ENCODE measurements around the gene SMPD3.
A peak's percentile ranks its signal among the peaks of the same experiment; 100 is the strongest.

The SMPD3 gene

DNA sequence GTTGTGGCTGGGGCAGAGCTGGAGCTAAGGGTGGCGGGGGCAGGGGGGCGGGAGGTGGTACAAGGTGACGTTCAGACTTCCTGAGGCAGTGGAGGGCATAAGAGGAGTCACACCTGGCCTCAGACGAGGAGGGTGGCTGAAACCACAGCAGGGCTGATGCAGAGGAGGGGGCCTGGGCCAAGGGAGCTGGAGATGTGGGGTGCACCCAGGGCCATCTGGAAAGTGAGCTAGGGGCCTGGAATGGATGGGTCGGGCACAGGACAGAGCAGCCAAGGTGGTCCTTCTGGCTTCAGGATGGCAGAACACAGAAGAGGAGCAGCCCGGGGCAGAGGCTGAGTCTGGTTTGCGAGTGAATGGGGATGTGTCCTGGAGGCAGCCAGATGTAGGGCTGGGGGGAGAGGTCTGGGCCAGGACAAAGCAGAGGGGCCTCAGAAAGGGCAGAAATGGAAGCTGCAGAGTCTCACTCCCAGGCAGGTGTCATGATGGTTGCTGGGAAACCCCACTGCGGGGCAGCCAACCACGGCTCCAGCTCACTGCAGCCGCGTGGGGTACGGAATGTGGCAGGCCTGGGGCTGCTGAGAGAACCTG is 79.9 kb downstream of the SMPD3 start:
- DNase-seq (no peak), ATAC-seq (replicated peaks) (no peak)
- H3K36me3 Mint-ChIP-seq (ENCODE audit: insufficient read depth) = peaks cover 10% of the 10 kb centered on the region
- H3K27ac Mint-ChIP-seq = peak overlapping the region; percentile 35 to 87
- H3K27me3 Mint-ChIP-seq = peaks cover 0 to 18% of the 10 kb centered on the region in 2 donors
- H3K4me3 Mint-ChIP-seq = peak overlapping the region; percentile 63 to 72
- no peaks in the 10 kb centered on the region for H3K9me3 Mint-ChIP-seq
- peaks cover 39 to 58% of the 10 kb centered on the region in 2 donors for H3K4me1 Mint-ChIP-seq (ENCODE audit: low read depth in 2 of 2)

DNA sequence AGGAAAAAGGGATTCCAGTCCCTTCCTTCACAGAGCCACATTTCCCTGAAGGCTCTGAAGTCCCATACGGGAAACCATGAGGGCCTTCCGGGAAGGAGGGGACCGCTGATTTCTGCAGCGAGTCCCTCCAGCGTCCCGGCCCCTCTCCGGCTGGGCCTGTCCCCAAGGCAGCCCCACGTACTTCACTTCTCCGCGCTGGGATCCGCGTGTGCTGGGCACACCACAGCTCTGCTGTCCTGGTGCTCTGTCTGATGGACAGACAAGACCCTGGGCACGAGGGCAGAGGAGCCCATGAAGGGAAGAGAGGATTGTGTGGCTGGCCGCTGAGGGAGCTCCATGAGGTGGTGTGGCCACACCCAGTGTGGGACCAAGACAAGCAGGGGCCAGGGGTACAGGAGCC is 80.4 kb downstream of the SMPD3 start:
- Mint-ChIP-seq H3K4me3 (peak overlapping the region; percentile 63 to 72), H3K9me3 (no peaks in the 10 kb centered on the region), H3K36me3 (ENCODE audit: insufficient read depth) (peaks cover 10% of the 10 kb centered on the region), H3K4me1 (ENCODE audit: low read depth in 2 of 2) (peaks cover 39 to 58% of the 10 kb centered on the region in 2 donors), H3K27me3 (peaks cover 0 to 18% of the 10 kb centered on the region in 2 donors), H3K27ac (peak overlapping the region in 1 of 2 donors; percentile 87)
- ATAC-seq (replicated peaks) (no peak), DNase-seq (no peak)

DNA sequence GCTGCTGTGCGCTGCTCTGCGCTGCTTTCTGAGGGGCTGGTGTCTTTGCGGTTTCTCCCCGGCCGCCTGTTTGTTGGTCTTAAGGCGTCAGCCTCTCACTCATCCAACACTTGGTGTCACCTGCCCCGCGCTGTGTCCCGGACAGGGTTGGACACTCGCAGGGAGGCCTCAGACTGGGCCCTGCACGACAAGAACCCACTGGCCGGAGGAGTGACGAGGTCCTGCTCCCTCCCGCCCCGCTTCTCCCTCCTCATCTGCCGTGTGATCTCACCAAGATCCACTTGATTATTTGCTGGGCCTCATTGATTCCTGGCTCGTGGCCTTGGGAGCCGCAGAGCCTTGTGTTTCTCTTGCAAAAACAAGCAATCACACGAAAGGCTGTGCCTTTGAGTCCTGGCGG is 80.9 kb downstream of the SMPD3 start:
- Mint-ChIP-seq H3K27me3 (peaks cover 0 to 18% of the 10 kb centered on the region in 2 donors), H3K9me3 (no peaks in the 10 kb centered on the region), H3K4me1 (ENCODE audit: low read depth in 2 of 2) (peaks cover 39 to 58% of the 10 kb centered on the region in 2 donors), H3K36me3 (ENCODE audit: insufficient read depth) (peaks cover 8% of the 10 kb centered on the region), H3K4me3 (no peak overlapping the region), H3K27ac (no peak overlapping the region)
- ATAC-seq (replicated peaks) (no peak), DNase-seq (no peak)

DNA sequence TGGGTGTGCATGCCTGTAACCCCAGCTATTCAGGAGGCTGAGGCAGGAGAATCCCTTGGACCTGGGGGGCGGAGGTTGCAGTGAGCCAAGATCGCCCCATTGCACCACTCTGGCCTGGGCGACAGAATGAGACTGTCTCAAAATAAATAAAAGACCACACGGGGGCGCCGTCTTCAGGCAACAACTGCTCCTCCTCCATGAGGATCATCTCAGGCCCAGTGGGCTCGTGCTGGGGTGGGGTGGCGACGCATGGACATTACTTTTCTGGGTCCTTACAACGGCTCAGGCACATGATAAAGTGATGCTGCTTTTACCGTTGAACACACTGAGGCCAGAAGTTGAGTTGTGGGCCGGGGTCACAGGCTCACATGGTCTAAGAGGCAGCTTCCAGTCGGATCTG is 81.3 kb downstream of the SMPD3 start:
- H3K36me3 Mint-ChIP-seq (ENCODE audit: insufficient read depth) = peaks cover 7% of the 10 kb centered on the region
- no peak for ATAC-seq (replicated peaks)
- peaks cover 0 to 18% of the 10 kb centered on the region in 2 donors for H3K27me3 Mint-ChIP-seq
- no peak overlapping the region for H3K4me3 Mint-ChIP-seq
- no peaks in the 10 kb centered on the region for H3K9me3 Mint-ChIP-seq
- peak; percentile 33 to 44 (median 44) for DNase-seq
- H3K27ac Mint-ChIP-seq = no peak overlapping the region
- H3K4me1 Mint-ChIP-seq (ENCODE audit: low read depth in 2 of 2) = peaks cover 39 to 58% of the 10 kb centered on the region in 2 donors

DNA sequence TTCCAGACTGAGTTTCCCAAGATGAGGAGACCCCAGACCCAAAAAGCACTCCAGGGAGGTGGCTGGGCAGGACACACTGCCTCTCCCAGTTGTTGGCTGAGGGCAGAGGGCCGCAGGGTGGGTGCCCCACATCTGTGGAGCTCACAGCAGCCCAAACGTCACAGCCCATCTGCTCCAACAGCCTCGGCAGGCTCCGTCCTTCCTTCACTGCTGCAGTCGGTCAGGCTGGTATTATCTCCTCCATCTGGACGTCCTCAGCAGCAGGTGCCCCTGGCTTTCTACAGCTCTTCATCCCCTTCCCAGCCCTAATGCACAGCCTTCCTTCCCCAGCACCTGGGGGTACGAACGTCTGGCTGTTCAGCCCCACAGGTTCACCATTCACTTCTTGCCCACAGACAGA is 82.2 kb downstream of the SMPD3 start:
- DNase-seq (no peak), ATAC-seq (replicated peaks) (no peak)
- Mint-ChIP-seq H3K9me3 (no peaks in the 10 kb centered on the region), H3K4me1 (ENCODE audit: low read depth in 2 of 2) (peaks cover 31 to 55% of the 10 kb centered on the region in 2 donors), H3K36me3 (ENCODE audit: insufficient read depth) (peaks cover 7% of the 10 kb centered on the region), H3K4me3 (no peak overlapping the region), H3K27ac (no peak overlapping the region), H3K27me3 (peaks cover 0 to 18% of the 10 kb centered on the region in 2 donors)

DNA sequence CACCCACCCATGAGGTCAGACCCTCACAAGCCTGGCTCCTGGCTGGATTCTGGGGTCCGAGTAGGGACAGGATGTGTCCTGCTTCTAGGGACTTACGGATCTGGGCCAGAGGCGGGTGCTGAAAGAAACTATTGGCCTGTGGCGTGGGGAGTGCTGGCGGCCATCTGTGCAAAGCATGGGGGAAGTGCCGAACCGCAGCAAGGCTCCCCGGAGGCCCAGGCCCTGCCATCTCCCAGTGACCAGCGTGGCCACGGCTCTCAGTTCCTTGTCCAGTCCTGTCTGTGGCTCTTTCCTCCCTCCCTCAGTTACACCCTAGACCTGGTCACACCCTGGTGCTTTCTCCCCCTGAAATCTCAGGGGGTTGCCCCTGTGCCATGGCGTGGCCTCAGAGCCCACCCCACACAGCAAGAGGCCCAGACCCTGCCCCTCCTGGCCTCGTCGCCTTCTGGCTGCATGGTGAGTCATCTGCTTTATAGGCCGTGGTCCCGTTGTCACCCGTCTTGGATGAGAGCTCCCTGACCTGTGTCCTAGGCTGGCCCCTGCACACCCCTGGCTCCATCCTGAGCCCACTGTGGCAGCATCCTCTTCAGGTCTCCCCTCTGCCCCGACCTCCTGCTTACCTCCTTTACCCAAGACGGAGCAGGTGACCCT is 83.0 kb downstream of the SMPD3 start:
- Mint-ChIP-seq H3K36me3 (ENCODE audit: insufficient read depth) (peaks cover 7% of the 10 kb centered on the region), H3K9me3 (no peaks in the 10 kb centered on the region), H3K27ac (no peak overlapping the region), H3K4me1 (ENCODE audit: low read depth in 2 of 2) (peaks cover 28 to 48% of the 10 kb centered on the region in 2 donors), H3K4me3 (no peak overlapping the region), H3K27me3 (peaks cover 0 to 18% of the 10 kb centered on the region in 2 donors)
- DNase-seq = no peak
- no peak for ATAC-seq (replicated peaks)

DNA sequence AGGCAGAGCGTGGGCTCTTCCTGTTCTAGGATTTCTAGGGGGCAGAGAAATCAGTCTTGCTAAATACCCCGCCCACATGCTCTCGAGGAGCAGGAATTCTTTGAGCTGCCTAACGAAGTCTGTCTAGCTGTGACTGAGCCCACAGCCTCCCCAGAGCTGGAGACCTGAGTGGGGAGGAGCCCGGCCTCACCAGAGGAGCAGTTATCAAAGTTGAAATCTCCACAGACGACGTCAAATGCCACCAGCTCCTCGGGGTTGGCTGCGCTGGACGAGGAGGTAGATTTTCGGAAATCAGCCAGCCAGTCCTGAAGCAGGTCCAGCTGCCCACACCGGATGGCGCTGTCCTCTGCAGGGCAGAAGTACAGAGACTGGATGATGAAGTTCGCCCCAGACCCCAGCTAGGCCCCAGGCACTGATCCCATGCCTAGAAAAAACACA is 83.7 kb downstream of the SMPD3 start:
- peaks cover 22 to 42% of the 10 kb centered on the region in 2 donors for H3K4me1 Mint-ChIP-seq (ENCODE audit: low read depth in 2 of 2)
- DNase-seq (no peak), ATAC-seq (replicated peaks) (peak; percentile 48)
- H3K27me3 Mint-ChIP-seq = peaks cover 0 to 18% of the 10 kb centered on the region in 2 donors
- H3K4me3 Mint-ChIP-seq = no peak overlapping the region
- H3K36me3 Mint-ChIP-seq (ENCODE audit: insufficient read depth) = peaks cover 3% of the 10 kb centered on the region
- peak overlapping the region in 1 of 2 donors; percentile 35 for H3K27ac Mint-ChIP-seq
- H3K9me3 Mint-ChIP-seq = no peaks in the 10 kb centered on the region

DNA sequence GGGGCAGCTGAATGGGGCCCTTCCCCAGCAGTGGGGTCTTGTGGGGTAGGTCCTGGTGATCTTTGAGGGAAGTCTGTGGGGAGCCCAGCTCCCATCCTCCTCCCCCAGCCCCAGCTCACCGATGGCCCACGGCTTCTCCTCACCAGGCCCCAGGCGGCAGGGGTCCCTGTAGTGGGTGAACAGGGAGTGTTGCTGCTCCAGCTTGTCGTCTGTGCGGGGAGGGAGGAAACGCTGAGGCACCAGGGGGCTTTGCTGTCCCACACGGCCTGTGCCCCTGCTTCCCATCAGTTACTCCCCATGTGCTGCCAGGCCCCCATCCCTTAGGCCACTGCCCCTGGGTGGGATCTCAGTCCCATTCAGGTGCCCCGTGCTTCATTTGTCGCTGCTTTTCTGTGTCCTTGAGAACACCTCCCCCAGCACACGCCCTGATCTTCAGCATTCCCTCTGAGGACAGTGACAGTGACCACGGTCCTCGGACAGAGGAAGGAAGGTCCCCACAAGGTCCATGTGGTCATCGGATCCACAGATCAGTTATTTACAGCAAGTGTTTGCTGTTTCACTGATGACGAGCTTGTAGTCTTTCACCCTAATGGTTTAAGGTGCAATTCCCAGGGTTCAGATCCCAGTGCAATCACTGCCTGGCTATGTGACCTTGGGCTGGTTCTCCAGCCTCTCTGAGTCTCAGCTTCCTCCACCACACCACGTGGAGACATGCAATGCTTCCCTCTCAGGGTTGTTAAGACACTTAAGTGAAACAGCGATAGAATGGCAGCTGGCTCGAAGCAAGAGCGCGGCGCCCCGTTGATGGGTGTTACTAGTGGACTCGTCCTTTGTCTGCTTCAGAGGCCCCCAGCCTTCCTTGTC is 84.4 kb downstream of the SMPD3 start:
- ATAC-seq (replicated peaks) (no peak), DNase-seq (no peak)
- Mint-ChIP-seq H3K36me3 (ENCODE audit: insufficient read depth) (peaks cover 3% of the 10 kb centered on the region), H3K27ac (peak overlapping the region in 1 of 2 donors; percentile 35), H3K4me1 (ENCODE audit: low read depth in 2 of 2) (peaks cover 15 to 36% of the 10 kb centered on the region in 2 donors), H3K4me3 (no peak overlapping the region), H3K27me3 (peaks cover 0 to 18% of the 10 kb centered on the region in 2 donors), H3K9me3 (no peaks in the 10 kb centered on the region)

DNA sequence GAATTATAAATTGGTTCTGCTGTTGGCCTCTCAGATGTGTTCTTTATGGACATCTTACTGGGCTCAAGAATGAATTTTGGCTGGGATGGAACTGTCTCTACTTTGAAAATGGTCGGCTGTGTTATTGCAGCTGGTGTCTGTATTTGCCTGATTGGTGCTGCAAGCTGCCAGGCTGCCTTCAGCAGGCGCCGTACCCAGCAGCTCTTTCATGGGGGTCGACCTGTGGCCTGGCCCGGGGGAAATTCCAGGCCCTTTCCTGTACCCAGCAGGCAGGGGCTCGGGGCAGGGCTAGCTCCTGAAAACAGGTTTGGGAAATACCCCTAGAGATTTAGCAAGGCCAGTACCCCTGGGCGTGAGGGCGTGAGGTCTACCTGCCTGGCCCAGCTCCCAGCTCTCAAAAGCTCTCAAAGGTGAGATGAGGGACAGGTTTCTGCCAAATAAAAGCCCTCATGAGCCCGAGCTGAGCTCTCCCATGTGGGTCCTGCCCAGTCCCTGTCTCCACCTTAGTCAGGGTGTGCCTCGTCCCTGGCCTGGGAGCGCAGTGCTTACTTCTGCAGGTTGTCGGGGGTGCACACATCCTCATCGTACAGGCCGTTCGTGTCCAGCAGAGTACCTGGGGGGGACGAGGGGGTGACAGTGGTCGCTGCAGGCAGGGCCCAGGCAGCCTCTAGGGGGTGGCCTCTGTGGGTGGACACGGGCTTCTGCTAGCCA is 85.2 kb downstream of the SMPD3 start:
- Mint-ChIP-seq H3K9me3 (no peaks in the 10 kb centered on the region), H3K4me3 (no peak overlapping the region), H3K27me3 (peaks cover 0 to 18% of the 10 kb centered on the region in 2 donors), H3K4me1 (ENCODE audit: low read depth in 2 of 2) (peaks cover 10 to 31% of the 10 kb centered on the region in 2 donors), H3K27ac (no peak overlapping the region), H3K36me3 (ENCODE audit: insufficient read depth) (peaks cover 3% of the 10 kb centered on the region)
- DNase-seq (no peak), ATAC-seq (replicated peaks) (no peak)

DNA sequence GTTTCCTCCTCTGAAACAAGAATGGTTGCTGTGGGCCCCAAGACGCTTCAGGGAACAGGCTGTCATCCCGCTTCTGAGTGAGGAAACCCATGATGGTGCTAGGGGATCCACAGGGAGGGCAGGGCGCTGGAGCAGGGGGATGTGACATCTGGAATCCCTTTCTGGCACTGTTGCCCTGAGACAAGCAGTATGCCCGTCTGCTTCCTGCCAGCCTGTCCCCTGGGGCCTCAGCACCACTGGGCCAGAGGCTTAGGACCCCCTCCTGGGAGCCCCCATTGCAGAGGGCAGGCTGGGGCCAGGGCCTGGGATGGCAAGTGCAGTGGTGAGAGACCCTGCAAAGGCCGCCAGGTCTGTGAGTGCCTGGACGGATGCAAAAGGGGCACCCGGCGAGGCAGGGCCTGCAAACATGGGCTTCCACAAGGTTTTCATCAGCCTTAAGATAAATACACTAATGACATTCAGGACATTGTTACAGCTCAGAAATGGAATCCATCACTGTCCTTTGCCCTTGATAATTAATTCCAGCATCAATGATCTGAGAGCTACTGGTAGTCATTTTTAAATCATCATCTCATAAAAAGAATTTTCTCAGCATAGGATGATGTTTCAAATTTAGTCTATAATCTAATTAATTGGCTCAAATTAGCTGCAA is 85.9 kb downstream of the SMPD3 start:
- Mint-ChIP-seq H3K27me3 (peaks cover 0 to 18% of the 10 kb centered on the region in 2 donors), H3K36me3 (ENCODE audit: insufficient read depth) (peaks cover 7% of the 10 kb centered on the region), H3K4me3 (no peak overlapping the region), H3K4me1 (ENCODE audit: low read depth in 2 of 2) (peaks cover 10 to 32% of the 10 kb centered on the region in 2 donors), H3K27ac (no peak overlapping the region), H3K9me3 (no peaks in the 10 kb centered on the region)
- DNase-seq (no peak), ATAC-seq (replicated peaks) (no peak)

DNA sequence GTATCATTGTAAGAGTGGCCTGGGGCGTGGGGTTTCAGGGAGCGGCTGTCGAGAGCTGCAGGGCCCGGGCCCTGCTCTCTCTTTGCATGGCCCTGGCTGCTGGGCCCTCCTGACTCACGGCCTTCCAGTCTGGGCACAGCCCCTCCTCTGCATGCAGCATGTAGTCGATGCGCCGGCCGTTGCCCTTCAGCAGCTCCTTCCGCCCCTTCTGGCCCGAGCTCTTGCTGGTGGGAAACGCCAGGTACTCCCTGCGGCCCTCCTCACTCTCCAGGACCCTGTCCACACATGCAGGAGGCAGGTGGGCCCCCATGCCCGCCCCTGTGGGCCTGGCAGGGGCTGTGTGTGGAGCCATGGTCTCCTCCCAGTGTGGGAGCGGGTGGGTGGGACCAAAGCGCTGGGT is 86.8 kb downstream of the SMPD3 start:
- Mint-ChIP-seq H3K4me3 (no peak overlapping the region), H3K36me3 (ENCODE audit: insufficient read depth) (peaks cover 6% of the 10 kb centered on the region), H3K27me3 (peaks cover 0 to 16% of the 10 kb centered on the region in 2 donors), H3K4me1 (ENCODE audit: low read depth in 2 of 2) (peaks cover 17 to 35% of the 10 kb centered on the region in 2 donors), H3K9me3 (no peaks in the 10 kb centered on the region), H3K27ac (no peak overlapping the region)
- no peak for DNase-seq
- ATAC-seq (replicated peaks) = no peak

DNA sequence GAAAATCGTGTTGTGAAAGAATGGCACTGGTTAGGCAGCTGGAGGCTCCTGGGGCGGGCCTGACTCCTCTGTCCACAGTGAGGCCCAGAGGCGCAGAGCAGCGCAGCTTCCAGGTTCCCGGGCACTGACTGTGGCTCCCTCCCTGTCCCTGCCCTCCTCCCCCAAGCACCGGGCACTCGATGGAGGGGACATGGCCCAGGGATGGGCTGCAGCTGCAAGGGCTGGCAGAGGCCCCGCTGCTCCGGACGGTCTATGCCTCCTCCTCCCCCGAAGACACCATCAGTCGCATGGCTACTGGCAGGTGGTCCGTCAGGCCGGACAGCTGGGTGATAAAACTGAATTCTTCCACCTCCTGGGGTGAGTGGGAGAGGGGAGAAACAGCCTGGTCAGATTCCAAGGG is 87.4 kb downstream of the SMPD3 start:
- Mint-ChIP-seq H3K27ac (no peak overlapping the region), H3K4me1 (ENCODE audit: low read depth in 2 of 2) (peaks cover 23 to 34% of the 10 kb centered on the region in 2 donors), H3K4me3 (no peak overlapping the region), H3K36me3 (ENCODE audit: insufficient read depth) (peaks cover 9% of the 10 kb centered on the region), H3K27me3 (peaks cover 0 to 11% of the 10 kb centered on the region in 2 donors), H3K9me3 (no peaks in the 10 kb centered on the region)
- DNase-seq = no peak
- ATAC-seq (replicated peaks) = no peak

All from effector memory CD8-positive, alpha-beta T cell (primary cell).